HepG2 (cell line): Measurements from ENCODE around the gene IRX4. TPM values are rescaled to one million over a fixed set of nuclear protein-coding genes. Genes with fewer than 3 reads are reported as not detected.

Experiments used
- ATAC-seq: fragments of 200-7000 bp; cut with Tn5 transposase; 3 replicates; pipeline ENCODE4 v1.9.1; 2020; ENCODE audit warnings: mild to moderate bottlenecking, moderate library complexity
- BruUV-seq: library from RNA; stranded (reverse); fragments of 400-500 nt; replicated peaks from 2 replicates; lab custom pipeline; 2021; lab: Mats Ljungman, UMichigan
- CTCF ChIA-PET: fragments of 300-600 bp; formaldehyde crosslinking; extraction: SDS; loops from one replicate; lab custom pipeline; 2021; ENCODE audit warnings: low total read pairs, inconsistent platforms, low intra/inter-chr PET ratio; lab: Yijun Ruan, JAX
- POLR2A ChIA-PET: fragments of 350-600 bp; sonication (Branson Sonifier 250); formaldehyde crosslinking; loops from one replicate; lab custom pipeline; 2020; ENCODE audit warnings: antibody characterized with exemption, inconsistent platforms; lab: Yijun Ruan, JAX
- DNase-seq: peaks from one replicate; pipeline ENCODE4 v3.0.0-alpha.2; 2015; ENCODE audit warnings: low spot score
- FAIRE-seq: peaks from 3 replicates; lab custom pipeline; 2011; peaks lifted over from hg19 to GRCh38; lab: Jason Lieb, UNC
- H2AFZ ChIP-seq: one replicate; pipeline ENCODE4 v1.6.1; 2011; ENCODE audit warnings: low read length, inconsistent platforms
- H3K27ac ChIP-seq: fragments of 300-600 bp; 3 replicates; pipeline ENCODE4 v1.8.0; 2011; ENCODE audit warnings: mixed run types, mild to moderate bottlenecking, mixed read lengths, low read length, inconsistent platforms; ENCODE audit not compliant: insufficient read depth; ENCODE audit errors: extremely low read length
- H3K27me3 ChIP-seq, 2 experiments: fragments of 200-600 bp in 1 of 2; 2 replicates in 1 of 2; 3 replicates in 1 of 2; pipeline versions ENCODE4 v1.6.0 to v1.8.0; 2011; ENCODE audit warnings: low read length in 2 of 2, mild to moderate bottlenecking in 2 of 2, moderate library complexity in 2 of 2, inconsistent platforms in 1 of 2; ENCODE audit not compliant: insufficient read depth in 2 of 2, control insufficient read depth in 1 of 2
- H3K36me3 ChIP-seq, 2 experiments: fragments of 200-600 bp in 1 of 2; replicated peaks in 1 of 2; 2 replicates in 1 of 2; 3 replicates in 1 of 2; pipeline versions ENCODE4 v1.5.1 to v1.8.0; 2011; ENCODE audit warnings: low read length in 2 of 2, inconsistent platforms in 1 of 2; ENCODE audit not compliant: insufficient read depth in 2 of 2, control insufficient read depth in 1 of 2
- H3K4me1 ChIP-seq: 2 replicates; pipeline ENCODE4 v1.5.1; 2012; ENCODE audit warnings: low read length, inconsistent platforms; ENCODE audit not compliant: insufficient read depth
- H3K4me2 ChIP-seq: 2 replicates; pipeline ENCODE4 v1.6.0; 2011; ENCODE audit warnings: low read depth, low read length, inconsistent platforms
- H3K4me3 ChIP-seq, 3 experiments: fragments of 200-600 bp in 1 of 3; sonication (generic), shearing (Covaris generic) in 1 of 3; replicated peaks in 1 of 3; 2 replicates each; pipeline ENCODE4 v1.5.1; 2011 to 2016; ENCODE audit warnings: low read length in 3 of 3, inconsistent platforms in 2 of 3, low read depth in 2 of 3, mild to moderate bottlenecking in 2 of 3, control low read depth in 1 of 3, mixed read lengths in 1 of 3; ENCODE audit not compliant: insufficient read depth in 1 of 3
- H3K79me2 ChIP-seq: one replicate; pipeline ENCODE4 v1.6.1; 2011; ENCODE audit warnings: low read length, inconsistent platforms; ENCODE audit not compliant: insufficient read depth
- H3K9ac ChIP-seq: 2 replicates; pipeline ENCODE4 v1.6.0; 2011; ENCODE audit warnings: mild to moderate bottlenecking, low read depth, low read length, inconsistent platforms; ENCODE audit not compliant: insufficient read depth
- H3K9me3 ChIP-seq: 2 replicates; pipeline ENCODE4 v1.5.1; 2012; ENCODE audit warnings: mild to moderate bottlenecking, low read length
- H4K20me1 ChIP-seq: 2 replicates; pipeline ENCODE4 v1.6.0; 2011; ENCODE audit warnings: inconsistent platforms, mild to moderate bottlenecking, low read length, moderate library complexity; ENCODE audit not compliant: insufficient read depth
- EP300 ChIP-seq, 3 experiments: sonication (generic) in 1 of 3; formaldehyde crosslinking in 1 of 3; IDR thresholded peaks; 2 replicates each; pipeline versions ENCODE4 v1.5.1 to v1.6.1; 2011 to 2020; ENCODE audit warnings: low read depth in 2 of 3, low read length in 2 of 3, borderline replicate concordance in 1 of 3, improper control_type of control experiment in 1 of 3, mild to moderate bottlenecking in 1 of 3, missing genetic modification reagents in 1 of 3, moderate library complexity in 1 of 3
- MXD4 ChIP-seq: IDR thresholded peaks from 2 replicates; pipeline ENCODE4 v1.6.1; 2016; ENCODE audit warnings: mild to moderate bottlenecking, missing biosample characterization, missing genetic modification reagents
- PHF8 ChIP-seq: sonication (generic); formaldehyde crosslinking; IDR thresholded peaks from 2 replicates; pipeline ENCODE4 v1.5.0; 2020; ENCODE audit warnings: missing genetic modification reagents
- RBM22 ChIP-seq: fragments of 200-400 bp; formaldehyde crosslinking; optimal IDR thresholded peaks from 2 replicates; pipeline ENCODE3; 2017; ENCODE audit warnings: mild to moderate bottlenecking, low read length, moderate library complexity
- RFXANK ChIP-seq: IDR thresholded peaks from 2 replicates; pipeline ENCODE4 v1.6.1; 2016
- SNAI1 ChIP-seq: sonication (generic); formaldehyde crosslinking; IDR thresholded peaks from 2 replicates; pipeline ENCODE4 v1.5.0; 2020; ENCODE audit warnings: mild to moderate bottlenecking, missing genetic modification reagents, borderline replicate concordance
- SOX6 ChIP-seq, 2 experiments: fragments of 450-650 bp in 1 of 2; sonication (generic) in 1 of 2; formaldehyde crosslinking in 1 of 2; IDR thresholded peaks; 2 replicates each; pipeline versions ENCODE4 v1.4.0 to v1.6.1; 2017 to 2020; ENCODE audit warnings: antibody characterized with exemption in 1 of 2, mild to moderate bottlenecking in 1 of 2, missing genetic modification reagents in 1 of 2
- SRSF9 ChIP-seq: fragments of 200-400 bp; formaldehyde crosslinking; IDR thresholded peaks from 2 replicates; pipeline ENCODE4 v1.6.1; 2018; ENCODE audit warnings: borderline replicate concordance, mild to moderate bottlenecking, low read depth, low read length; ENCODE audit not compliant: insufficient read depth, poor library complexity, severe bottlenecking
- THAP9 ChIP-seq: sonication (generic); formaldehyde crosslinking; IDR thresholded peaks from 2 replicates; pipeline ENCODE4; 2020; ENCODE audit warnings: missing genetic modification reagents, mild to moderate bottlenecking, borderline replicate concordance
- ZFP41 ChIP-seq: sonication (generic); formaldehyde crosslinking; IDR thresholded peaks from 2 replicates; pipeline ENCODE4 v1.4.0; 2020; ENCODE audit warnings: mild to moderate bottlenecking, missing genetic modification reagents, borderline replicate concordance
- ZNF3 ChIP-seq: IDR thresholded peaks from 2 replicates; pipeline ENCODE4 v1.7.0; 2017; ENCODE audit warnings: inconsistent platforms
- ZNF317 ChIP-seq: sonication (generic); formaldehyde crosslinking; IDR thresholded peaks from 2 replicates; pipeline ENCODE4 v1.5.0; 2020; ENCODE audit warnings: mild to moderate bottlenecking, missing genetic modification reagents
- ZNF333 ChIP-seq: sonication (generic); formaldehyde crosslinking; IDR thresholded peaks from 2 replicates; pipeline ENCODE4 v1.4.0; 2020; ENCODE audit warnings: mild to moderate bottlenecking, missing genetic modification reagents, borderline replicate concordance
- ZNF672 ChIP-seq: sonication (generic); formaldehyde crosslinking; IDR thresholded peaks from 2 replicates; pipeline ENCODE4 v1.8.1; 2022; ENCODE audit warnings: missing genetic modification reagents
- ZNF775 ChIP-seq: sonication (generic); formaldehyde crosslinking; IDR thresholded peaks from 2 replicates; pipeline ENCODE4 v1.4.0; 2020; ENCODE audit warnings: missing genetic modification reagents, mild to moderate bottlenecking, moderate library complexity, borderline replicate concordance
- ZNF879 ChIP-seq: sonication (generic); formaldehyde crosslinking; IDR thresholded peaks from 2 replicates; pipeline ENCODE4 v1.8.1; 2023; ENCODE audit warnings: missing genetic modification reagents
- ZSCAN21 ChIP-seq: sonication (generic); formaldehyde crosslinking; IDR thresholded peaks from 2 replicates; pipeline ENCODE4 v1.8.0; 2022; ENCODE audit warnings: mild to moderate bottlenecking, missing genetic modification reagents, moderate library complexity, borderline replicate concordance
- WGBS: methylation state at CpG from one replicate; pipeline ENCODE4 v1.1.6; 2017; ENCODE audit warnings: low lambda C conversion rate; 5-methylcytosine and 5-hydroxymethylcytosine counted together
- in situ Hi-C: cut with HindIII; loops from 2 replicates; pipeline ENCODE4 v1.10.0; 2017; ENCODE audit warnings: low pct_unique_long_range_greater_than_20kb; ENCODE audit not compliant: extremely low pct_ligation_motif_present
- intact Hi-C: fragments of 100-400 bp; cut with micrococcal nuclease; formaldehyde crosslinking; loops from one replicate; pipeline ENCODE4 v1.10.0; 2022; ENCODE audit not compliant: unreplicated experiment
- polyA plus RNA-seq, 8 experiments: library from polyadenylated mRNA; depleted of rRNA in 3 of 8; stranded (reverse) in 7 of 8; unstranded in 1 of 8; fragments of >200 nt; fragmentation: Illumina TruSeq in 4 of 8; extraction: Trizol in 4 of 8; gene quantifications; 2 replicates each; pipeline versions ENCODE4 v1.2.1 to v1.2.3, GENCODE V29; 2011 to 2016; ENCODE audit warnings: low read depth in 4 of 8, missing spikeins in 1 of 8, mixed read lengths in 1 of 8; ENCODE audit not compliant: insufficient read depth in 1 of 8
- total RNA-seq, 5 experiments: library from RNA; depleted of rRNA; stranded (reverse); fragments of >200 nt; fragmentation: Illumina TruSeq; extraction: Trizol; gene quantifications; 2 replicates each; pipeline ENCODE4 v1.2.3, GENCODE V29; 2016; ENCODE audit warnings: low read depth in 1 of 5

Gene IRX4
- total and polyA plus RNA-seq, 2 of the 13 experiments (the other 11 are each of a cell fraction or from before 2014, with no cell fraction given): not detected

- Histone ChIP-seq H2AFZ (no peak overlapping the region), H3K79me2 (no peaks in the 10 kb centered on the region), H4K20me1 (no peaks in the 10 kb centered on the region), H3K4me1 (no peaks in the 10 kb centered on the region), H3K9ac (no peak overlapping the region), H3K27me3 (peaks cover 10 to 75% of the 10 kb centered on the region in 2 experiments; a peak in 4 of 5 replicates), H3K4me3 (no peak overlapping the region), H3K27ac (no peak overlapping the region), H3K9me3 (no peaks in the 10 kb centered on the region), H3K36me3 (no peaks in the 10 kb centered on the region), H3K4me2 (no peak overlapping the region)
- ChIA-PET CTCF (no interaction called here), POLR2A (no interaction called here)
- DNase-seq (no peak), FAIRE-seq (no peak), ATAC-seq (no peak)
- intact Hi-C loops: no loop called here
- in situ Hi-C loops: no loop called here
- 44% methylated on average over 12 of the region's 21 CpGs for WGBS
- no TSS peak for BruUV-seq
- TF ChIP-seq RFXANK (no peak), PHF8 (CRISPR knock-in tag) (no peak), SRSF9 (no peak), MXD4 (CRISPR knock-in tag) (no peak), SOX6 (IDR thresholded peaks at IDR 0.05) (no peak), SOX6 (CRISPR knock-in tag; IDR thresholded peaks at IDR 0.05) (no peak), SNAI1 (CRISPR knock-in tag) (no peak), ZSCAN21 (CRISPR knock-in tag) (no peak), ZNF775 (no peak), EP300 (IDR thresholded peaks at IDR 0.05; ENCODE audit: low read depth in 2 of 2, low read length in 2 of 2) (no peak), EP300 (CRISPR knock-in tag; IDR thresholded peaks at IDR 0.05; ENCODE audit: borderline replicate concordance) (no peak), ZFP41 (no peak), ZNF672 (no peak), ZNF317 (CRISPR knock-in tag) (no peak), THAP9 (CRISPR knock-in tag) (no peak), ZNF3 (no peak), ZNF333 (CRISPR knock-in tag) (no peak), ZNF879 (no peak), RBM22 (no peak)
Measured at GRCh38 chr5:1896602-1897376, 14.1 kb upstream of the IRX4 start.
